Measurements from ENCODE around the gene DGKD.

The DGKD gene

DNA sequence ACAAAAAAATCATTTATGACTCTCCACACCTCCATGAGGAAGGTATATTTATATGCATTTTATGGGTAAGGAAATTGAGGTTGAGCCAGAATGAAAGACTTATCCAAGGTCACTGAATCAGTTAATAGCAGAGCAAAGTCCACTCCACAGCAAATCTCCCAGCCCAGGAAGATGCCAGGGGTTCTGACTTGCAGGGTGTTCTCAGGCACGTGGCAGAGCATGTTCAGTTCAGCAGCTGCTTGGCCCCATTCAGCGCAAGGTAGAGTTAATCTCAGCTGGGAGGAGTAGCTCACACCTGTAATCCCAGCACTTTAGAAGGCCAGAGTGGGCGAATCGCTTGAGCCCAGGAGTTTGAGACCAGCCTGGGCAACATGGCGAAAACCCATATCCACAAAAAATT, 17.8 kb upstream of the DGKD start:
- no peak overlapping the region for H3K4me3 ChIP-seq (ENCODE audit: low read depth, low read length)
- TF ChIP-seq CTCF (IDR thresholded peaks at IDR 0.05; ENCODE audit: insufficient read depth, low read depth, low read length, missing control alignments): no peak
- DNase-seq (ENCODE audit: low read depth): no peak

DNA sequence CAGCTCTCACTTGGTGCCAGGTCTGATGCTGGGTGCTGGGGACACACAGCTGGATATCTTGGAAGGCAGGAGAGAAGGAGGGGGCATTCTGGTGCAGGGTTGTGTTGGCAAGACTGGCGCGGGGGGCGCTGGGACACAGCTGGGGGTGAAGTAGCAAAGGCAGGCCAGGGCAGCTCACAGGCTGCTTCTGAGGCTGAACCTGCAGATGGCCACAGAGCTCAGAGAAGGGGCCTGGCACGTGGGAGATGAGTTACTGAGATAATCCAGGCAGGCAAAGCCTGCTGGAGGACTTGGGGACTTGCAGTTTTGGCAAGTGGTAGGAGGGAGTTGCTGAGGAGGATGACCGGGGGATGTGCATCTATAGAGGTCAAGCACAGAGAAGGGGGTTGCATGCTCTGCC, 16.2 kb upstream of the DGKD start:
- H3K4me3 ChIP-seq (ENCODE audit: low read depth, low read length): no peak overlapping the region
- no peak for TF ChIP-seq CTCF (IDR thresholded peaks at IDR 0.05; ENCODE audit: insufficient read depth, low read depth, low read length, missing control alignments)
- DNase-seq (ENCODE audit: low read depth): no peak

DNA sequence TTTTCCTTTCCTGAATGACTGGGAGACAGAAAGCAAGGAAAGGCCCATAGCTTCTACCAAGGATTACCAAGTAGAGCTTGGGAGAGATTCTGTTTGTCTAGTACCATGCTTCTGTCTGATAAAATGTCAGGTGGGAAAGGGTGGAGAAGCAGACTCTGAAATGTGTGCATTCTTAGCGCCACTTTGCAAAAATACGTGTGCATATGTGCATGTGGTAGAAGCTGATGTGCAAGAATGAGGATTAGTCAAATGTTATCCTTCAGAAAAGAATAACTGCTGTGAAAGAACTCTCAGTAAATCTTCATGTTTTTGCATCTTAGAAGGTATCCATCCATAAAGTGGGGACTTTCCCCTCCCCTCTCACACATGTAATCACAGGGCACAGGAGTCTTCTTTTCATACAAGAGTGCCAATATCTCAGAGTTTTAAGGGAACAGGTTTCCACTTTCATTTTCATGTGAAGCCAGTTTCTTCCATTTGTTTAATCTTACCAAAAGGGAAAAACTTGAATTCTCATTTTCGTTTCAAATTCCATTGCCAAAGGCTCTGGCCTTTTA, 15.4 kb upstream of the DGKD start:
- no peak overlapping the region for H3K4me3 ChIP-seq (ENCODE audit: low read depth, low read length)
- DNase-seq (ENCODE audit: low read depth): no peak
- no peak for TF ChIP-seq CTCF (IDR thresholded peaks at IDR 0.05; ENCODE audit: insufficient read depth, low read depth, low read length, missing control alignments)

- H3K4me3 ChIP-seq (ENCODE audit: low read depth, low read length): no peak overlapping the region
- TF ChIP-seq CTCF (IDR thresholded peaks at IDR 0.05; ENCODE audit: insufficient read depth, low read depth, low read length, missing control alignments): no peak
- DNase-seq (ENCODE audit: low read depth): no peak
Measured at GRCh38 chr2:233339427-233339826, 14.9 kb upstream of the DGKD start.

GRCh38 chr2:233341296-233341695, 13.0 kb upstream of the DGKD start:
- TF ChIP-seq CTCF (IDR thresholded peaks at IDR 0.05; ENCODE audit: insufficient read depth, low read depth, low read length, missing control alignments): no peak
- DNase-seq (ENCODE audit: low read depth): no peak
- no peak overlapping the region for H3K4me3 ChIP-seq (ENCODE audit: low read depth, low read length)

GRCh38 chr2:233342301-233342700, 12.0 kb upstream of the DGKD start:
- H3K4me3 ChIP-seq (ENCODE audit: low read depth, low read length): no peak overlapping the region
- TF ChIP-seq CTCF (IDR thresholded peaks at IDR 0.05; ENCODE audit: insufficient read depth, low read depth, low read length, missing control alignments): no peak
- no peak for DNase-seq (ENCODE audit: low read depth)

GRCh38 chr2:233343171-233343705, 11.1 kb upstream of the DGKD start:
- no peak for DNase-seq (ENCODE audit: low read depth)
- H3K4me3 ChIP-seq (ENCODE audit: low read depth, low read length): no peak overlapping the region
- TF ChIP-seq CTCF (IDR thresholded peaks at IDR 0.05; ENCODE audit: insufficient read depth, low read depth, low read length, missing control alignments): no peak
